GM15510 (cell line): ENCODE data around the gene TMED5.

ENCODE experiments used
- POLR2A ChIP-seq: IDR thresholded peaks from 3 replicates; pipeline ENCODE4 v1.6.1; 2011; ENCODE audit warnings: borderline replicate concordance; ENCODE audit not compliant: insufficient read length; ENCODE audit errors: extremely low read depth

Gene TMED5

DNA sequence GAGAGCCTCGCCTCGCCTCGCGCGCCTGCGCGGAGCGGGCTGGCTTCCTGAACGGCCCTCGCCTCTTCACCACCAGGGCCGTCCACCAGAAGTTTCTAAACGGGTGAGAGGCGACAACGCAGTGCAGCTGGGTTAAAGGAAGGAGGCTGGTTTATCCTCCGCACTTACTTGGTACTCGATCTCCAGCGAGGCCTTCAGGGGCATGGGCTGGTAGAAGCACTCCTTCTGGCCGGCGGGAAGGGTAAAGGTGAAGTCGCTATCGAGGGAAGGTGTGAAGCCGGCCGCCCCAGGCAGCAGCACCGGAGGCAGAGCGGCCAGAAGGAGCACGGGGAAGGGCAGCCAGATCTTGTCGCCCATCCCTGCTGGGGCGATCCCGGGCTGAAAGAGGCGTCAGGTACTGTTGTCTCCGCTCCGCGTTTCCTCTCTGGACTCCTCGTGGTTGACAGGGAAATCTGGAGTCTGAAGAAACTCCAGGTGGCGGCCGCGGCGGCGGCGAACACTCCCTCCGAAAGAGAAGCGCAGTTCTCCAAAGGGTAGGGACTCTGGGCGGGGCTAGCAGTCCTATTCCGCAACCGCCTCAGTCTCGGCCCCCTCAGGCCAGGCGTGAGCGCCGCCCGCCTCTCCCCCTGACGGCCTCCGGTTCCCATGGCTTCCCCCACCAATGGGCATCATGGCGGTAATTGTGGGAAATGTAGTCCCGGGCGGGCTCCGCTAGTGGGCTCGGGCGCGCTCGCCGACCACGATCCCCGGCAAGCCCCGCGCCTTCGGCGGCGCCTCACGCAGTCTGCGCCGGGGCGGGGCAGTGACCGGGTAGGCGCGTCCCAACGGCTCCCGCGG lies at the start of gene TMED5:
Gene TMED5, minus strand, starts transcription at position 528 of the 837 bp plus-strand sequence. Its CDS starts 171 bp downstream, at position 357.
- peak; percentile 78 for TF ChIP-seq POLR2A

DNA sequence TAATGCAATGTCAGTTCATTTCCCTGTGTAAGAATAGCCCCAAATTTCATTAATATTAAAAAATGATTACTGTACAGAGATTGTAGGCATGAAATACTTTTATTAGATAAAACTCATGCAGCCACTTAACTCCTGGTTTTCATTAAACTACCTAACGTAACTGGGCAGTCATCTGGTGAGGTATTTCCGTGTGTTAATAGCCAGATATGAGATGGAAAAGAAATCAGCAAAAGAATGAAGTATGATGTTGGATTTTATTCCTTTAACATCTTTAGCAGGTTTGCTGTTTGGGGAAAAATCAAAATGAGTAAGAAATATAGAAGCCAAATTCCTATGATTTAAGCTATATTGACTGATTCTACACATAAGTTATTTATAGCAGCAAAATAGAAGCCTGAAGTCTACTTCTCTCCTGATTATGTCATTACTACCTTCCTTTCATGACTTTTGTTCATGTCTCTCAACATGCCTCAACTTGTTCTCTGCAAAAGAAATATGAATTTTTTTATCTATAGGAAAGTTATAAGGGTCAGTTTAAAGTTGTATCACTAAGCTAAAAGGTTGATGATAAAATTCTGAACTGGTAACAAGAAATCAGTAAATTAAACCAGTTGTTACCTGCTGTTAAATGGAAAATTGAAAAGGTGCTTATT lies 42.9 kb upstream of the TMED5 start:
- TF ChIP-seq POLR2A = no peak

DNA sequence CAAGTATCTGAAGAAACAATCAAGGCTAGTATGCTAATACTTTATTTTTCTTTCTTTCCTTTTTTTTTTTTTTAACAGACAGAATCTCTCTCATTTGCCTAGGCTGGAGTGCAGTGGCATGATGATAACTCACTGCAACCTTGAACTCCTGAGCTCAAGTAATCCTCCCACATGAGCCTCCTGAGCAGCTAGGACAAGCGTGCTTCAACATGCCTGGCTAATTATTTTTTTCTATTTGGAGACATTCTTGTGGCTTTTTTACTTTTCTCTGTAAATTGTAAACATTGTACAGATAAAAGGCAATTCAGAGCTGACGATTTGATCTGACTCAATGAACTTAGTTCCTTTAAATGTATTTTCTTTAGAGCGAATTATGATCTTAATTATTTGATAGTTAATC lies 41.7 kb upstream of the TMED5 start:
- no peak for TF ChIP-seq POLR2A

DNA sequence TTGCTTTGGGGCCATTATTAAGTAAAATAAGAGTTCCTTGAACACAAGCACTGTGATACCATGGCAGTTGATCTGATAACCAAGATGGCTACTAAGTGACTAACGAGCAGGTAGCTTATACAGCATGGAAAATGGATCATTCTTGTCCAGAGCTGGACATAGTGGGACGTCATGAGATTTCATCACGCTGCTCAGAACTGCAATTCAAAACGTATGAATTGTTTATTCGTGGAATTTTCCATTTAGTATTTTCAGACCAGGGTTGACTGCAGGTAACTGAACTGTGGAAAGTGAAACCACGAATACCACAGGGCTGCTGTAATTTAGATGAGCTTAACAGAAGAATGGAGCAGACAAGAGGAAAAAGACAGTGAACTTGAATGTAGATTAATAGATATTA lies 39.2 kb upstream of the TMED5 start:
- TF ChIP-seq POLR2A = no peak

DNA sequence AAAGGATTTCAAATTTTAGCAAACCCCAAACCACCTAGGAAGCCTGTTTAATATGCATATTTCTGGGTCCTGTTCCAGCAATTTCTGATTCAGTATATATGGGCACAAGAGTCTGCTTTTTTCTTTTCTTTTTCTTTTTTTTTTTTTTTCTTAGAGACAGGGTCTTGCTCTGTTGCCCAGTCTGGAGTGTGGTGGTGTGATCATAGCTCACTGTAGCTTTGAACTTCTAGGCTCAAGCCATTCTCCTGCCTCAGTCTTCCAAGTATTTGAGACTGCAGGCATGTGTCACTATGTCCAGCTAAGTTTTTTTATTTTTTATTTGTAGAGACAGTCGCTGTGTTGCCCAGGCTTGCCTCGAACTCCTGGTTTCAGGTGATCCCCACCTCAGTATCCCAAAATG lies 35.1 kb upstream of the TMED5 start:
- no peak for TF ChIP-seq POLR2A

DNA sequence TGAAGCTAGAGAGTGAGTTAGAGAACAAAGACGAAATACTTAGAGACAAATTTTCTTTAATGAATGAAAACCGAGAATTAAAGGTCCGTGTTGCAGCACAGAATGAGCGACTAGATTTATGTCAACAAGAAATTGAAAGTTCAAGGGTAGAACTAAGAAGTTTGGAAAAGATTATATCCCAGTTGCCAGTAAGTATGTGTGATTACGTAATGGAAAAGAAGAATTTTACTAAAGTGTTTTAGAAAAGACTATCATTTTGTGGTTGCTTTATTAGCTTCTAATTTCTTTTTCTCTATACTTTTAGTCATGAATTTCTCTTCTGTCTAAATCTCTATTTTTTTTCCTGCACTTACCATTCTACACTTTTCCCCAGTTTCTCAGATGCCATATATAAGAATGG lies 27.0 kb upstream of the TMED5 start:
- no peak for TF ChIP-seq POLR2A

DNA sequence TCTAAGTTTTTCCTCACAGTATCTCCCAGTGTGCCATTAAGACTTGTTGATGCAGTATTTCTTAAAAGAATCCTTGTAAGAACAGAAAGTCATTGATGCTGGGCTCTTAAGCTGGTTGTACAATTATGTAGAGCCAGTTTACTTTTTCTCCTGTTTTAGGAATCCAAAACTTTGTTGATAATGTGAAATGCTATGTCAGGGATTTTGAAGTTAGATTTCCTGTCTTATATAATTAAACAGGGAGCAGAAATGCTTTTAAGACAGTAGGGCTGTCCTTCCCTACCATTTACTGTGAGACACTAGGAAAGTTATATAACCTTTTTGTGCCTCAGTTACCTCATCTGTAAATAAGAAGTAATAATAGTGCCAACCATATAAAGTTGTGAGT lies 26.3 kb upstream of the TMED5 start:
- TF ChIP-seq POLR2A = no peak

DNA sequence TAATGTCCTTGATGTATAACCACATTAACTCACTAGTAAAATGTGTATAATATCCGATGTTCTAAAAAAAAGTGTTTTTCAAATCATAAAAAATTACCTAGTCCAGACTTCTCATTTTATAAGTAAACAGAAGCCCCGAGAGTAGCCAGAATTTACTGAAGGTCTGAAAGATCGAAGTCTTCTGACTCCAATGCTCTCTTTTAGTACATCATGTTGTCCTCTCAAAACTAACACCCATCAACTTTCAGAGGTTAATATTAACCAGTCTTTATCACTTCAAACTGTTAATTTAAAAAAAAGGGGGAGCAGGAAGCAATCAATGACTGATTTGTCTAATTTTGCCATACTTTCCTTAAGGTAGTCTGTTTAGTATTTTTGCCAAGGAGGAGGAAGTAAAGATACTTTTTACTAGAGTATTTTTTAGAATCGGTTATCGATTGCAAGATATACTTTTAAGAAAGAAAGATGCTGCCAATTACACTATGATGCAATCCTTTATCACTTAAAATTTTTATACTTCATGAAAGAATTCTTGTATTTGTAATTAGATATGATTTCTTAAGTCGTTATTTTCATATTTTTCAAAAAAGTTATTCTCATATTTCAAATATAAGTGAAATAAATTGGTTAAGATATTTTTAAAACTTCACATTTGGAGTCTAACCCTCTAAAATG lies 25.8 kb upstream of the TMED5 start:
- no peak for TF ChIP-seq POLR2A

DNA sequence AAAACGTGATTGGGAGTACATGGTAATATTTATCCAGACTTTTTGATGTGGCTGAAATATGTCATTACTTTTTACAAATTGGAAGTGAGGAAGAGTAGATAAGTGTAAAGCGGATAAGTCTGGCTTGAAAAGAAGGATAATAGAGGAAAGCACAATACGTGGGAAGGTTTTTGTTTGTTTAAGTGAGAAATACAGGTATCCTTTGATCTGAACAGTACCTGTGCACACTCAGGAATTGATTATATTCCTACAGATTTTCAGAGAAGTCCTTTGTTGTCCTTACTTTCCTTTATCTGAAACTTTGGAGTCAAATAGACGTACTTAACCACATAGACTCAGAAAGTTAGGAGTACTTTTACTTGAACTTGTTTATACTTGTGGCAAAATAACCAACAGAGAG lies 20.5 kb upstream of the TMED5 start:
- TF ChIP-seq POLR2A = no peak

DNA sequence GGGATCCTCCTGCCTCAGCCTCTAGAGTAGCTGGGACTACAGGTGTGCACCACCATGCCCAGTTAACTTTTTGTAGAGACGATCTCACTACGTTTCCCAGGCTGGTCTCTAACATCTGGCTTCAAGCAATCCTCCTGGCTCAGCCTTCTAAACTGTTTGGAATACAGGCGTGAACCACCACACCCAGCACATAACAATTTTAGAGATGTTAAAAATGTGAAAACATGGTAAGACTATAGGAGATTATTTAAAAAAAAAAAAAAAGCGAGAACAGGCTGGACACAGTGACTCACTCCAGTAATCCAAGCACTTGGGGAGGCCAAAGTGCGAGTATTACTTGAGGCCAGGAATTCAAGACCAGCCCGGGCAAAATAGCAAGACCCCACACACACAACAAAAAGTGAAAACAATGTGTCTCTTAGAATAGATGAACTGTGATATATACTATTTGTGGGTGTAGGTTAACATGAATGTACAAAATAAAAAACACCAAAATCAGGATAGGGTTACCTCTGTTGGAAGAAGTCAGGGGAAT lies 19.9 kb upstream of the TMED5 start:
- TF ChIP-seq POLR2A = no peak

DNA sequence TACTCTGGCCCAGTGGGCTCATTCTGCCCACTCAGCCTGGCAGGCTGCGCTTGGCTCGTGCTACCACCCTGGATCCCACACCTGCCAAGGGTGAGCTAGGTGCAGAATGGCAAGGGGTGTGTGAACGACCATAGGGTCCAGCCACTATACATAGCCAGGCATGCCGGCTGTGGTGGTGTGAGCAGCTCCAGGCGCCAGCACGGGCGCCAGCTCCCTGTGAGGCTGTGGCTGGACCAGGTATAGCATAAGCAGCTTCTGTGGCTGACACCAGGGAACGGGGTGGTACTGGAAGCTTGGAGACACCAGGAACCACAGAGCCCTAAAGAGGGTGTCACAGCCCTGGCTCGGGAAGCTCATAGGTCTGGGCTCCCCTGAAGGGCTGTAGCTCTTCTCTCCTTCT lies 18.9 kb upstream of the TMED5 start:
- no peak for TF ChIP-seq POLR2A

DNA sequence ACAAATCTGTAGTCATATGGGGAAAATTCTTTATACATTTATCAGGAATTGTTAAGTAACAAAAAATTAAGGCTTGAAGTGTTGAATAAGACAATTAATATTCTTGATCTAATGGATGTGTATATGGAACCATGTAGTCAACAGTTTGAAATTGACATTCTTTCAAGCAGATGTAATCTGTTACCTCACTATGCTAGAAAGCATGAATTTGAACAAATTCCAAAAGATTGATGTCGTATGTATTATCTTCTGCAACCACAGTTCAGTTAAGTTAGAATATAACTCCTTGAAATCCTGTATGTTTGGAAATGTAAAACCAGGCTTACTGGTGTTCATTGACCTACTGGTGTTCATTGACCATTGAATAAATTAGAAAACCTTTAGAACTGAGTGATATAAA lies 16.4 kb upstream of the TMED5 start:
- no peak for TF ChIP-seq POLR2A

DNA sequence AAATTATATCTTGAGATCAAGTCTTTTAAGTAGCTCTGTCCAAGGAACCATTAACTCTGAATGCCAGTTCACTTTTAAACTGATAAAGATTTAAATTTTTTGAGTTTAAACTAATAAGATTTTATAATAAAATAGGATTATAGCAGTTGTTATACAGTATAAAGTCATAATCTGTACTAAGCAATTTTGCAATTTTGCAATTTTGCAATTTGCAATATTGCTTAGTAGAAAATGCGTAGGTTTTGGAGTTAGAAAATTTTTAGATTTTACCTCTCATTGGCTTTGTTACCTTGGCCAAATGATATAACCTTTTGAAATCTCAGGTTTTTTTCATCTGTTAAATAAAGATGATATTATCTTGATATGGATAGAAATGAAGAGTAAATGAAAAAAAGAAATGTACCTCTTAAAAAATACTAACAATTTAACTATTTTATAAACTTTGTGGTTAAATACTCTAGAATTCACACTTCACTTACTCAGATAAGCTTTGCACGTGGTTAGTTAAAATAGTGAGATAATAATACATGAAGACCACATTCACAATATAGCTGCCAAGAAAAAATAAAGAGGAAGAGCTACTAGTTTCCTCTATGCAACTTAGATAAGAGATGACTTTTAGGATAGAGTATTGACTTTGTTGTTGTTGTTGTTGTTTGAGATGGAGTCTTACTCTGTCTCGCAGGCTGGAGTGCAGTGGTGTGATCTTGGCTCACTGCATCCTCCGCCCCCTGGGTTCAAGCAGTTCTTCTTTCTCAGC lies 14.2 kb upstream of the TMED5 start:
- no peak for TF ChIP-seq POLR2A

DNA sequence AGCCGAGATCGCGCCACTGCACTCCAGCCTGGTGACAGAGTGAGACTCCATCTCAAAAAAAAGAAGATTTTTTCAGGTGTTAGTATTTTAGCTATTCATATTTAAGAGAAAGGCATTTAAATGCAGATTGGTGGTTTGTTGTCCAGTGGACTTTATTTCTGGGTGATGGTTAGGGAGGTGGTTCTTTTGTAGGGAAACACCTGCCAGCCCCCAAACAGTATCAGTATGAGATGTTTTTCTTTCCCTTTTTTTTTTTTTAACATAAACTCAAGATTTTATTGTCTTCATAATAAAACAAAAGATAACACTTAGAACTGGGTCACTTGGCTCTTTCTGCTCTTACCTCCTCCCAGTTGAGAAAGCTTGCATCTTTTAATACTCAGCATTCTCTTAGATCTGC lies 10.2 kb upstream of the TMED5 start:
- TF ChIP-seq POLR2A = no peak

DNA sequence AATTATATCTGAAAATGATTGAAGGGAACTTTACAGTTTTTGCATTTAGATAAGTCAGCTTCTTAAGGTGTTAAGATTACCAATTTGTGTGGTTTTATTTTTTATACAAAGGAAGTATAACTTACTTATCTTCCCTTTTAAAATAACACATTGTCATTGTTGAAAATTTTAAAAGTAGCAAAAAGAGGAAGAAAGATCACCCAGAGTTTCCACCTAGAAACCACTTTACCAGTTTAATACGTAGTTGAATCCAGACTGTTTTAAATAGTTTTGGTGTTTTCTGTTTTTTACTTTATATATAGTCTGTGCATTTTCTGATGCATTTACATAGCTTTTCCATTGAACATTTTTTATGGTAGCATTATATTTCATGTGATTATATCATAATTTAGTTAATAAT lies 6.5 kb upstream of the TMED5 start:
- no peak for TF ChIP-seq POLR2A

DNA sequence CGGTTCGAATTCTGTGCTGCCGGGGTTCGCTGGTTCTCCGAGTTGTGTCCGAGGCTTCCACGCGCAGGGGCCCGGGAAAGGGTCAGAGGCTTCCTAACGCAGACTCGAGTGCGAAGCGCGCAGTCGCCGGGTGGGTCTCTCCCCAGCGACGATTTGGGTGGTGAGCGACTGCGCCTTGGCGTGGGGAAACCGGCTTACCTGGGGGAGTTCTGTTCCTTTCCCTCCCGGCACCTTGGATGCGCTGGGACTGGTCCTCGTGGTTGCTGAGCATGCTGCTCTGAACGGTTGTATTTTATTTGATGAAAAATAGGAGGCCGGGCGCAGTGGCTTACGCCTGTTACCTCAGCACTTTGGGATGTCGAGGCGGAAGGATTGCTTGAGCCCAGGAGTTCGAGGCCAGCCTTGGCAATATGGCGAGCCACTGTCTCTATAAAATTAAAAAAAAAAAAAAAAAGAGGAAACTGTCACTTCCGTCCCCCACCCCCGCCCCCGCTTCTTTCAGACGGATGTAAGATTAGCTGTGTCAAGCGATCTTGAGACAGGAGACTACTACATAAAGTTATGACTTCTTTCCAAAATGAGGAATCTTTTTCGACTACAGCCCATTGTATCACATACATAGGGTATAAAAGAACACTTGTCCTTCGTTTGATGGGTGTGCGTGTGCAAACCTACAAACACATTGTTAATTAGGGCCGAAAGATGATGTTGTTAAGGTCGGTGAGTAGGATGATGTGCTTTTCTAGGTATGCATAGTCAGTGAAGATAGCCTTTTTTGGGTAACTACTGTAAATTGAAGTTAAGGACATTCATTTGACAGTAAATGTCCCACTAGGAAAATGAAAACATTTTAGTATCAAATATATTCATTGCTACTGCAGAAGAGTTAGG lies 755 bp upstream of the TMED5 start, which contains the start of gene CCDC18:
Gene CCDC18, plus strand, starts transcription at position 2 of the 891 bp plus-strand sequence. CDS start 2,638 bp downstream, outside the sequence.
- no peak for TF ChIP-seq POLR2A
